ENCODE data around the gene SORT1. TPM values are rescaled to one million over a fixed set of nuclear protein-coding genes. Genes with fewer than 3 reads are reported as not detected.

The SORT1 gene
- total RNA-seq, 1 donor: 38.4 TPM

DNA sequence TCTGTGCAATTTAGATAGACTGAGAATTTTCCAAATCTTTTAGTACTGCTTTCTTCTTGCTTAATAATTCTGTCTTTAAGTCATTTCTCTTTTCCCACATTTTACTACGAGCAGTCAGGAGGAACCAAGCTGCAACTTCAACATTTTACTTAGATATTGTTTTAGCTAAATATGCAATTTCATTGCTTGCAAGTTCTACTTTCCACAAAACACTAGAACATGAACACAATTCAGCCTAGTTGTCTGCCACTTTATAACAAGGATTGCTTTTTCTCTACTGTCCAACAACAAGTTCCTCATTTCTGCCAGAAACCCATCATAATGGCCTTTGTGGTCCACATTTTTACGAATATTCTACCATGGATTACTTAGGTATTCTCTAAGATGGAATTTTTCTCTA is 36.6 kb downstream of the SORT1 start:
- no peak overlapping the region for H3K4me3 ChIP-seq (ENCODE audit: low read depth, low read length)
- DNase-seq (ENCODE audit: low read depth): no peak
- TF ChIP-seq, protein P1, sequence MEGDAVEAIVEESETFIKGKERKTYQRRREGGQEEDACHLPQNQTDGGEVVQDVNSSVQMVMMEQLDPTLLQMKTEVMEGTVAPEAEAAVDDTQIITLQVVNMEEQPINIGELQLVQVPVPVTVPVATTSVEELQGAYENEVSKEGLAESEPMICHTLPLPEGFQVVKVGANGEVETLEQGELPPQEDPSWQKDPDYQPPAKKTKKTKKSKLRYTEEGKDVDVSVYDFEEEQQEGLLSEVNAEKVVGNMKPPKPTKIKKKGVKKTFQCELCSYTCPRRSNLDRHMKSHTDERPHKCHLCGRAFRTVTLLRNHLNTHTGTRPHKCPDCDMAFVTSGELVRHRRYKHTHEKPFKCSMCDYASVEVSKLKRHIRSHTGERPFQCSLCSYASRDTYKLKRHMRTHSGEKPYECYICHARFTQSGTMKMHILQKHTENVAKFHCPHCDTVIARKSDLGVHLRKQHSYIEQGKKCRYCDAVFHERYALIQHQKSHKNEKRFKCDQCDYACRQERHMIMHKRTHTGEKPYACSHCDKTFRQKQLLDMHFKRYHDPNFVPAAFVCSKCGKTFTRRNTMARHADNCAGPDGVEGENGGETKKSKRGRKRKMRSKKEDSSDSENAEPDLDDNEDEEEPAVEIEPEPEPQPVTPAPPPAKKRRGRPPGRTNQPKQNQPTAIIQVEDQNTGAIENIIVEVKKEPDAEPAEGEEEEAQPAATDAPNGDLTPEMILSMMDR (IDR thresholded peaks at IDR 0.05; ENCODE audit: insufficient read depth, low read depth, low read length): no peak

- peak; percentile 86 for DNase-seq (ENCODE audit: low read depth)
- TF ChIP-seq, protein P1 (IDR thresholded peaks at IDR 0.05; ENCODE audit: insufficient read depth, low read depth, low read length): no peak
- H3K4me3 ChIP-seq (ENCODE audit: low read depth, low read length): no peak overlapping the region
Measured at GRCh38 chr1:109357616-109358015, 40.1 kb downstream of the SORT1 start.

- TF ChIP-seq, protein P1 (IDR thresholded peaks at IDR 0.05; ENCODE audit: insufficient read depth, low read depth, low read length): no peak
- DNase-seq (ENCODE audit: low read depth): peak; percentile 51
- no peak overlapping the region for H3K4me3 ChIP-seq (ENCODE audit: low read depth, low read length)
Measured at GRCh38 chr1:109356915-109357314, 40.8 kb downstream of the SORT1 start.

GRCh38 chr1:109356505-109356904 is 41.2 kb downstream of the SORT1 start:
- TF ChIP-seq, protein P1 (IDR thresholded peaks at IDR 0.05; ENCODE audit: insufficient read depth, low read depth, low read length): no peak
- peak; percentile 33 for DNase-seq (ENCODE audit: low read depth)
- no peak overlapping the region for H3K4me3 ChIP-seq (ENCODE audit: low read depth, low read length)

DNA sequence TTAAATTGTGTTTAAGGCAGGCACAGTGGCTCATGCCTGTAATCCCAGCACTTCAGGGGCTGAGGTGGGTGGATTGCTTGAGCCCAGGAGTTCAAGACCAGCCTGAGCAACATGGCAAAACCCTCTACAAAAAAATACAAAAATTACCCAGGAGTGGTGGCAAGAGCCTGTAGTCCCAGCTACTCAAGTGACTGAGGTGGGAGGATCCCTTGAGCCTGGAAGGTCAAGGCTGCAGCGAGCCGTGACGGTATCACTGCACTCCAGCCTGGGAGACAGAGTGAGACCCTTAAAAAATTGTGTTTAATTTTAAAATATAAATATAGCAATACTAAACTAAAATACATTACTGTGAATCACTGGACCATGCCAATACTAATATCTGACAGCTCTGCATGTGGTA is 42.8 kb downstream of the SORT1 start:
- no peak overlapping the region for H3K4me3 ChIP-seq (ENCODE audit: low read depth, low read length)
- TF ChIP-seq, protein P1 (IDR thresholded peaks at IDR 0.05; ENCODE audit: insufficient read depth, low read depth, low read length): no peak
- DNase-seq (ENCODE audit: low read depth): no peak

DNA sequence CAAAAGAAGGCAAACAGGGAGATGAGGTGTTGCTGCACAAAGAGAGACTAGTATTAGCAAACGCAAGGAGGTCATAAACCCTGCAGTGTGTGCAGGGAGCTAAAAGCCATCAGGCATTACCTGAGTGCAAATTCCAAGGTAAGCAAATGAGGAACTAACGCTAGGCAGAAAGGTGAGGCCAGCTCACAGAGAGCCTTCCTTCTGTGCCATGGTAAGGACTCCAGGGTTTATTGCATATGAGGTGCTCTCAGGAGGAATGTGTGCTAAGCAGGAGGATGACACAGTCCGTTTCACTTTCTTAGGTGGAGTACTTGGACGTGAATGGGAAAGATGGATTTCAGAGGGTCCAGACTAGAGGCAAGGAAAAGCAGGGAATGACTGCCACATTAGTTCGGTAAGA is 46.3 kb downstream of the SORT1 start:
- DNase-seq (ENCODE audit: low read depth): no peak
- TF ChIP-seq, protein P1 (IDR thresholded peaks at IDR 0.05; ENCODE audit: insufficient read depth, low read depth, low read length): no peak
- H3K4me3 ChIP-seq (ENCODE audit: low read depth, low read length): no peak overlapping the region

GRCh38 chr1:109350655-109351054 is 47.1 kb downstream of the SORT1 start:
- no peak for DNase-seq (ENCODE audit: low read depth)
- TF ChIP-seq, protein P1 (IDR thresholded peaks at IDR 0.05; ENCODE audit: insufficient read depth, low read depth, low read length): no peak
- H3K4me3 ChIP-seq (ENCODE audit: low read depth, low read length): no peak overlapping the region
